ACHN (cell line): Measurements from ENCODE around the gene SCO2.

ENCODE experiments used
- DNase-seq: peaks from one replicate; pipeline ENCODE4 v3.0.0-alpha.2; 2015
- in situ Hi-C: cut with HindIII; loops from 2 replicates; pipeline ENCODE4 v1.10.0; 2017; ENCODE audit warnings: low sequenced_read_pairs, low pct_ligation_motif_present, low pct_unique_long_range_greater_than_20kb

Gene SCO2

DNA sequence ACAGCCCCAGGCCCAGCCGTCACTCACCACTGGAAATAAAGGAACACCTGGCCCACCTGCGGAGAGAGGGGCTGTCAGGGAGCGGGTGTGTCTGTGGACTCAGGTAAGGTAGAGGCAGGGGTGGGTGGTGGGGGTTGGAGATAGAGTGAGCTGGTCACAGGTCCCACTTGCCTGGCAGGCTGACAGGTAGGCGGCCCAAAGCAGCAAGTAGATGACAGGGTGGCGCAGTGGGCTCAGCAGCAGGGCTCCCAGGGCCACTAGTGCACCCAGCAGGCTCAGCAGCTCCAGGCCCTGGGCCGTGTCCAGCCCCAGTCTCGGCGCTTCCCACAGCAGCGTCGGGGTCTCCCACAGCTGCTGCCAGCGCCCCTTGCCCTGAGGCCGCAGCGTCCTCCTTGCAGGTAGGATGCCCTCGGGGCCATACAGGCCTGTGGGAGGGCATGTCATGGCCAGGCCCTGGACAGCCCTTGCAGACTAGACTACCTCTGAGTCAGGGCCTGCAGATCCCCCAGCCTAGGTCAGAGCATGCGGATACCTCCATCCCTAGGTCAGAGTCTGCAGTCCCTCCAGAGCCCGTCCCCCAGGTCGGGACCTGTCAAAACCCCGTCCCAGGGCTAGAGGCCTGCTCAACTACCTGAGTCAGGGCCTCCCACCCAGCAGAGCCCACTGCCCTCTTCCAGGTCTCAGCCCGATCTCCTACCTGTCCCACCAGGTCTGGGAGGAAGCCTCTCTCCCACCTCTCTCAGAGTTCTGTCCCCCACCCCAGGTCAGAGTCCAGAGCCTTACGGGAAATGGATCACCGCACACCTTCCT, 18.6 kb downstream of the SCO2 start:
- in situ Hi-C loops, result no loop called here
- DNase-seq, result no peak

DNA sequence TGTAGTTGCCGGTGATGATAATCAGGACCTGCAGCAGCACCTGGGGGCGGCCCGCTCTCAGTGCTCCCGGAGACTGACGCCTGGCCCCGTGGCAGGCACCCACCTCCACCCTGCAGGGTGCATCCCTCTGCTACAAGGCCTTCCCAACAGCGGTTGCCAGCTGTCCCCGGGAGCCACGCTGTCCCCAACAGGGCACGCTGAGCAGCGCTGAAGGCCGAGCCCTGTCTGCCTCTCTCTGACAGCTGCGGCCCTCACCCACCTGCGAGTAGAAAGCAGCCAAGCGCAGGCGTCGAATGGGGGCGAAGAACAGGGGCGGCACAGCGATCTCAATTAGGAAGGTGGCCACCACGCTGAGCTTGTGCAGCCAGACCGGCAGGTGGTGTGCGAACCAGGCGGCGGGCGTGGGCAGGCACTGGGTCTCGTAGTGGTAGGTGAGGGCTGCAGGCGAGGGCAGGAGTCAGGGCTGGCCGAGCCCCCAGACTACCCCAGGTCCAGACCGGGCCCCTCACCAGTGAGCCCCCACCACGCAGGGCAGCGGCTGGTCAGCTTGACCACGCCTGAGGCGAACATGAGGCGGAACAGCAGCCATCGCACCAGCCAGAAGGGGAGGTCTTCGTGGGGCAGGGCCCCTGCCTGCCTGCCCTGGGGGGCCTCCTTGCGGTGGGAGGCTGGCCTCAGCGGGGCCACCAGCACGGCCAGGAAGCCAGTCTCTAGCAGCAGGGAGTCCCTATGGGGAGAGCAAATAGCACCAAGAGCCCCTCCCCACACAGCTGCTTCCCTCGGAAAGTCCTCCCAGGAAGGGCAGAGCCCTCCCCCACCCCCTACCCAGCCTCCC, 19.4 kb downstream of the SCO2 start:
- in situ Hi-C loops, result no loop called here
- no peak for DNase-seq

DNA sequence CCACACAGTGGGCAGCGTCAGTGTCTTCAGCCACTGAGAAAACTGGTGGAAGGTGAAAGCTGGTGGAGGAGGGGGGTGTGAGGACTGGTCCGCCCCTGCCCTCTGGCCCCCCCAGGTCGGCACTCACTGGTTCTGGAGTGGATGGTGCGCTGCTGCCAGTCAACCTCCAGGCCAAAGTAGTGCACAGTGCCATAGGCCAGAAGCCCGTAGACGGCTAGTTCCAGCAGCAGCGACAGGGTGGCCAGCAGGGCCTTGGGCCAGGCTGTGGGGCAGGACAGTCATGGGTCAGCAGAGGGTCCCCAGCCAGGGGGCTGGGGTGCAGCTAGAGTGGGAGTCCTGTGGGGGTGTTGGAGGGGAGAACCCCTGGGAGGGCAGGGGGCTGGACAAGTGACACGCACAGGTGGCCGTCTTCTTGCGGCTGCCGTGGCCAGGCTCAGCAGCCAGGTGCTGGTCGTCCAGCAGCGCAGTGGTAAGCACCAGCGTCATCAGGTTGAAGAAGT, 20.1 kb downstream of the SCO2 start:
- in situ Hi-C loops, result no loop called here
- no peak for DNase-seq

DNA sequence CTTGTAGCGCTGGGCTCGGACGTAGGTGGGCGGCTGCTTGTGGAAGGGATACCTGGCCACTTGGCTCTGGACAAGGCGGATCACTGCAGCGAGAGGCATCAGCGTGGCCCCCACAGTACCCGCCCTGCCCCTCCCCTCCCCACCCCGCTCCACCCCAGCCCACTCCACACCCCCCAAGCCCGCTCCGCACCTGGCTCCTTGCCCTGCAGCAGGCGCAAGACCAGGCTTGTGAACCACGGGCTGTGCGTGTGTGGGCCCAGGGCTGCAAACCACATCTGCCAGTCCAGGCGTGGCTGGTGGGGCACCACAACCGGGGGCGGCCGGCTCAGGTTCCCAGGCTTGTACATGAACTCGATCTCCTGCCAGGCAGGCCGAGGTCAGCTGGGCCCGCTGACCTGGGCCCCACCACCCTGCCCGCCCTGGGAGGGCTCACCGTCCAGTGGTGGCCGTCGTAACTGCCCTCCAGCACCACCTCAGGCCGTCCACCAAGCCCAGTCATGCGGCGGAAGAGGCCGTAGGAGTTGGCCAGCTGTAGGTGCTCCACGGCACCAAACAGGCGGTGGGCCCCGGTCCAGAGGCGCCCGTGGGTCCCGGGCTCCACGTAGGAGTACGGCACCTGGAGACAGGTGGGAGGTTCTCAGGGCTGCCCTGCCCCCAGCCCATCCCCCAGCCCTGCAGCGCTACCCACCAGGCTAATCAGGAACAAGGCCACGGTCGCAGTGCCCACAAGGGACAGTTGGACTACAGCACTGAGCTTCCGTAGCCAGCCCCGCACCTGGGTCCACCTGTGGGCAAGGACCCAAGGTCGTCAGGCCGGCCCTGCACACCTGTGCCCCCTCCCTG, 20.8 kb downstream of the SCO2 start:
- in situ Hi-C loops, result no loop called here

DNA sequence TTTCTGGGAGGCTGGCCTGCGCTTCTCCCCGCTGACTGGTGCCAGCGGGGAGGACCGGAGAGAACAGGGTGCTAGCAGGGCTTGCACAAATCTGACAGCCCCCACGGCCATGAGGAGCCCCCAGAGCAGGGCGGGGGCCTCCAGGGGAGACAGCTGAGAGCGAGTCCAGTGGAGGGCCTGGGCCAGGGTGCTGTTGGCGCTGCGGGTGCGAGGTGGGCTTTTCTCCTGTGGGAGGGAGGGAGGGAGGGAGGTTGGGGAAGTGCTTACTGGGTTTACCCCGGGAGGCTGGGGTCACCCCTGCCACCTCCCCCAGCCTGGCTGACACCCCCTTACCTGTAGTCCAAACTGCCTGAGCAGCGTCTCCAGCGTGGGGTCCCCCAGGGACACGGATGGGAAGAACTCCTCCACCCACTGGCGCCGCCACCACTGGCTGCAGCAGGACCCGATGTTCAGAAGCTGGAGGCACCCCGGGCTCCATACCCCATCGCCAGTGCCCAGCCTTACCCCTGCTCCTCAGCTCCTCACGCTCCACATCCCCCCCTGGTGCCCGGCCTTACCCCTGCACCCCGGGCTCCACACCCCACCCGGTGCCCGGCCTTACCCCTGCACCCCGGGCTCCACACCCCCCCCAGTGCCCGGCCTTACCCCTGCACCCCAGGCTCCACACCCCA, 21.8 kb downstream of the SCO2 start:
- DNase-seq, result no peak
- in situ Hi-C loops, result no loop called here

More for the DNA sequence above, 20.8 kb downstream of the SCO2 start:
- no peak for DNase-seq

DNA sequence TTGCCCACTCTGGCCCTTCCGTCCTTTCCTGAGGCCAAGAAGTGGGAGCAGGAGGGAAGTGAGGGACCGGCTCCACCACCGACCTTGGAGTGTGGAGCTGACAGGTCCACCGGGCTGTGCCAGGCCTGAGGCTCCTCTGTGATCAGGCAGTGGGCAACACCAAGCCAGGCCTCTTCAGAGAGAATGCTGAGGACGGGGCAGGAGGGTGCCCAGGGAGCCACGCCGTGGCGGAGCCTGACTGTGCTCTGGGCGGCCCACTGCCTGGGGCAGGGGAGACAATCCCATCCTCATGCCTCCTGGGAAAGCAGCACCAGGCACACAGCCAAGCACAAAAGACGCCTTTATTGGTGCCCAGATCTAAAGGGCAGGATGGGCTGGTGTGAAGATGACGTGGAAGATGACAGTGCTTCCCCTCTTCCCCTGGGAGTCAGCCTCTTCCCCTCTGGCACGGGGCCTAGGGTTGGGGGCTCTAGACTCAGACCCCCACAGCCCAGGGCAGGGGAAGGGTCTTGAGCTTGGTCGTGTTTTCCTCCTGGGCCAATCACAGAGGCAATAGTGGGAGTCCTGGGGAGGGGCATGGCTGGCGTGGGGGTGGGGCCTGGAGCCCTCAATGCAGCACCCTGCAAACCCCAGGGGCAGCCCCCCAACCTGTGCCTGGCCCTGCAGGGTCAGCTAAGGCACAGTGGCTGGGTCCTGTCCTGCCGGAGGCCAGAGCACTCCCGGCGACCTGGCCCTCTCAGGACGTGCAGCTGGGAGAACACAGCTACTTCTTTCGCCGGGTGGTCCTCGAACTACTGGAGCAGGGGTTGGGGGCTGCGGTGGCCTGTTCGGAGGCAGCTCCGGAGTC, 22.5 kb downstream of the SCO2 start:
- in situ Hi-C loops, result no loop called here
- DNase-seq, result no peak

DNA sequence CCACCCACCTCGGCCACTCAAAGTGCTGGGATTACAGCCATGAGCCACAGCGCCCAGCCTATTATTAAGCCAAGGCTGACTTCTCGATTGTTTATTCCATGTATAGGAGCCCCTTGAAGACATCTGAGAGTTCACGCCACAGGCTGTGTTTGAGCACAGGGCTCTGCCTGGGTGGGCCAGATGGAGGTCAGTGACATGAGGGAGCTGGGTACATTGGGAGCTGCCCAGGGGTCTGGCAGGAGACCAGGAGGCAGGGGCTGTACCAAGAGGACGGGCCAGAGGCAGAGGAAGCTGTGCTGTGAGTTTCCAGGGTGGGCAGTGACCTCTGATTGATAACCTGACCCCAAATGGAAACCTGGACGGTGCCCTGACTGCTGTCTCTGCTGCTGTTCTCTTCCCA, 23.3 kb downstream of the SCO2 start:
- in situ Hi-C loops, result no loop called here
- no peak for DNase-seq

DNA sequence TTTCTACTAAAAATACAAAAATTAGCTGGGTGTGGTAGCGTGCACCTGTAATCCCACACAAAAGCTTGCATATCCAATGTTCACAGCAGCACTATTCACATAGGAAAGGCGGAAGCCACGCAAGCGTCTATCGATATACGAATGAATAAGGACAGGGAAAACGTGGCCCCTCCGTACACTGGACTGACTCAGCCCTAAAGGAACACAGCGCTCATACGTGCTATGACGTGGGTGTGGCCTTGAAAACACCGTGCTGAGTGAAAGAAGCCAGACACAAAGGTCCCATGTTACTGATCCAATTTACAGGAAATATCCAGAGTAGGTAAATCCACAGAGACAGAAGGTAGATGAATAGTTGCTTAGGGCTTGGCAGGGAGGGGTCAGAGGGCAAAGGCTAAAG, 24.9 kb downstream of the SCO2 start:
- in situ Hi-C loops, result no loop called here
- no peak for DNase-seq

DNA sequence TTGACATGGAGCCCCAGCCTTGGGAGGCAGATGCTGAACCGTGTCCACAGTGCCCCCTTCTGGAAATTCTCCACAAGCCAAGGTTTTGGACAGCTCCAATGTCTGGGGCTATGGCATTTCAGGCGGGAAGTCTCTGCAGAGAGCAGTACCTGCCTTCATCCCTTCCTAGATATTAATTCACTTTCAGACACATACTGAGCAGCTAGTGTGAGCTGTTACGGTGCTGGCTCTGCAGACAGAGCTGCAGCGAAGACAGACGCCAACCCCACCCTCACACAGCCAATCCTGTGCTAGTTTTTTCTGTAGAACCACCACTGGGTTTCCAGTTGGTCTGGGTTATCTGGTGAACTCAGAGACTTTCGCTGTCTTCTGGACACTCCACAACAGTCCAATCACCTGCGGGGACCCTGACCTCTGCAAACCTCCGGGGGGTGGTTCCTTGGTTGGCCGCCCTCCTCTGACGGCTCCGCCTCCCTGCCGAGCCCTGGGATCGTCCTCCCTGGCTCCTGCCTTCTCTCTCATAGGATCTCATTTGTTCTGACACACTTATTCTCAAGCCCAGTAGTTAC, 27.0 kb downstream of the SCO2 start:
- in situ Hi-C loops, result no loop called here
- peak; percentile 81 for DNase-seq

DNA sequence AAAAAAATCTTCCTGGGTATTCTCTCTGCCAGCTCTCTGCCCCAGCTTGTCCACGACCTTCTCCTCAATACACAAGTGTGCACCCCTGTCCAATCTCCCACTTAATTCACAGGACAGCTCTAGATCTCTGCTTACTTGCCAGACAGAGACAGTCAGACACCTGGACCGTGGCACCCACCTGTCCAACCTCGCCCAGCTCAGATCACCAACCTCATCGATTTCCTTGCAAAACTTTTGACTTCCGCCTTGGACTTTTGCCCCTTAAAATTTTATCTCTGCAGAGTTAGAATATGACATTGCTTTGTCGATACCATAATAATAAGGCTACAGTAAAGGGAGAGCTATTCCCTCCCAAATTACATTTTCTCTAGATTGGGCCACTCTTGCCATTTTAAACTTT, 28.3 kb downstream of the SCO2 start:
- in situ Hi-C loops, result no loop called here
- no peak for DNase-seq

DNA sequence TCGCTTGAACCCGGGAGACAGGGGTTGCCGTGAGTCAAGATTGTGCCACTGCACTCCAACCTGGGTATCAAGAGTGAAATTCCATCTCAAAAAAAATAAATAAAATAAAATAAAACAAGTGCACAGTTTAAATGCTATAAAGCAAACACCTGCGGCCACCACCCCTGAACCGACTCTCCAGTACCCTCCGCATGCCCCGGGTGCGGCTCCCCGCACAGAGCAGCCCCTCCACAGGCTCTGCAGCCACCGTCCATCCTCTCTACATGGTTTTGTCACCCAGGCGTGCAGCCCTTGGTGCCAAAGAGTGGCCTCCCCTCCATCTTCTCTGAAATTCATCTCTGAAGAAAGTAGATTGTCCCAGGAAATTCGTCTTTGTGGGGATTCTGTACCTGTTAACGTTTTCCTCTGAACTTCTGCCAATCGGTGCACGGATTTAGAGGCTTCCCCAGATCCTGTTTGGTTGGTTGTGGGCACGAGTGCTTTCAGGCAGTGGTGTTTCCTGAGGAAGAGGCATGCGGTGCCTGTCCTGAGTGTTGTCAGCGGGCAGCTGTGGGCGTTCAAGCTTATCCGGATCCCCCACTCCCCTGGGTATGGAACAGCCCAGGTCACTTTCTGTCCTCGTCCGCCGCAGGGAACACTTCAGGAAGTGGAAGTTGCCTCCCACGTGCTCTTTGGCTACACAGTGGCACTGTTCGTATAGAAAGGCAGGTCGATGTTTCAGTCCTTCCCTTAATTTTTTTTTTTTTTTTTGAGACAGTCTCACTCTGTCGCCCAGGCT, 34.7 kb downstream of the SCO2 start:
- no peak for DNase-seq
- in situ Hi-C loops, result no loop called here

DNA sequence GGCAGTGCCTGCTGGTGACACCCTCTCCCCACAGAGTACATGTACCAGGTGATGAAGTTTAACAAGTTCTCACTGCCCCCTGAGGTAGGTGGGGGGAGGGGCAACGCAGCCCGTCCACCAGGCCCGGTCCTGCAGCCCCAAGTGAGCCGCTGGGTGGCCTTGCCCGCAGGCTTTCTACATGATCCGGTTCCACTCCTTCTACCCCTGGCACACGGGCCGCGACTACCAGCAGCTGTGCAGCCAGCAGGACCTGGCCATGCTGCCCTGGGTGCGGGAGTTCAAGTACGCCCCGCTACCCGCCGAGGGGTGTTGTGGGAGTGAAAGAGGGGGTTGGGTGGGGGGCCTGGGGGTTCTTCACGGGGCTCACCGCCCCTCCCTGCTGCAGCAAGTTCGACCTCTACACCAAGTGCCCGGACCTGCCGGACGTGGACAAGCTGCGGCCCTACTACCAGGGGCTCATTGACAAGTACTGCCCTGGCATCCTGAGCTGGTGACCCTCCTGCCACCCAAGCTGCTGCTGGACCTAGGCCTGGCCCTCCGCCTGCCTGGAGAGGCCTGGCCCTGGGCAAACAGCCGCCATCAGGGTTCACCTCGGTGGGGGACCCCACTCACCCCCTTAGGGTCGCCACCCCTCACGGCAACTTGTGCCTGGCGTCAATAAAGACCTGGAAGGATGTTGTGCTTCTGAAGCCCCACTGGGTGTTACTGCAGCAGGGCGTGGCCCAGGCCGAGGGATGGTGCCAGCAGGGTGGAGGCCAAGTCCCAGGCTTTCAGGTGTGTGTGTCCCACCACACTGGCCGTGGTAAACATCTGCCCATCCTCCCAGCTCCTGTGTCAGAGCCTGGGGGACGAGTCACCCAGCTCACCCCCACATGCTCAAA, 35.8 kb downstream of the SCO2 start:
- no peak for DNase-seq
- in situ Hi-C loops, result no loop called here

DNA sequence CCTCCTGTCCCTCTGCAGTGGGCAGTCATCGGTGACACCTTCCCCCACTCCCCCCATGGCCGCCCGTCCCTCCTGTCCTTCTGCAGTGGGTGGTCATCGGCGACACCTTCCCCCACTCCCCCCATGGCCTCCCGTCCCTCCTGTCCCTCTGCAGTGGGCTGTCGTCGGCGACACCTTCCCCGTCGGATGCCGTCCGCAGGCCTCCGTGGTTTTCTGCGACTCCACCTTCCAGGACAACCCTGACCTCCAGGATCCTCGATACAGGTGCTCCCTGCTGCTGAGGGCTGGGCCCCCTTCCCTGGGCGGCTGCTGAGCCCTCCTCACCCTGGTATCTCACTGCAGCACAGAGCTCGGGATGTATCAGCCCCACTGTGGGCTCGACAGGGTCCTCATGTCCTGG, 36.5 kb downstream of the SCO2 start:
- DNase-seq, result no peak
- in situ Hi-C loops, result no loop called here

DNA sequence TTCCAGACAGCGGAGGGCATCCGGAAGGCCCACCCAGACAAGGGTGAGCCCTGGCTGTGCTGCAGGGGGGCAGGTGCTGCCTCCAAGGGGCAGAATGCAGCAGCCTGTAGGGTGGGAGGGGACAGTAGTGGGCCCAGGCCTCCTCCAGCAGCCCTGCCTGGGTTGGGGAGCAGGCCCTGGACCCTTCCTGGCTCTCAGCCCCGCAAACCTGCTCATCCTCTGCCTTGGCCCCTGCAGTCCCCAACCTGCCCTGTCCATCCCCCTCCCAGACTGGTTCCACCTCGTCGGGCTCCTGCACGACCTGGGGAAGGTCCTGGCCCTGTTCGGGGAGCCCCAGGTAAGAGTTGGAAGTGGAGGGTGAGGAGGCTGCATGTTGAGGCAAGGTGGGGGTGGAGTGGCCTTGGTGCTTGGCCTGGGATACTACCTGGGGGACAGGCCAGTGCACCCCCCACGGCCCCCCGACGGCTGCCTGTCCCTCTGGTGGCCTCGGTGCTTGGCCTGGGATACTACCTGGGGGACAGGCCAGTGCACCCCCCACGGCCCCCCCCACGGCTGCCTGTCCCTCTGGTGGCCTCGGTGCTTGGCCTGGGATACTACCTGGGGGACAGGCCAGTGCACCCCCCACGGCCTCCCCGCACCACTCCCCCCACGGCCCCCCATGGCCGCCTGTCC, 37.3 kb downstream of the SCO2 start:
- in situ Hi-C loops, result no loop called here

DNA sequence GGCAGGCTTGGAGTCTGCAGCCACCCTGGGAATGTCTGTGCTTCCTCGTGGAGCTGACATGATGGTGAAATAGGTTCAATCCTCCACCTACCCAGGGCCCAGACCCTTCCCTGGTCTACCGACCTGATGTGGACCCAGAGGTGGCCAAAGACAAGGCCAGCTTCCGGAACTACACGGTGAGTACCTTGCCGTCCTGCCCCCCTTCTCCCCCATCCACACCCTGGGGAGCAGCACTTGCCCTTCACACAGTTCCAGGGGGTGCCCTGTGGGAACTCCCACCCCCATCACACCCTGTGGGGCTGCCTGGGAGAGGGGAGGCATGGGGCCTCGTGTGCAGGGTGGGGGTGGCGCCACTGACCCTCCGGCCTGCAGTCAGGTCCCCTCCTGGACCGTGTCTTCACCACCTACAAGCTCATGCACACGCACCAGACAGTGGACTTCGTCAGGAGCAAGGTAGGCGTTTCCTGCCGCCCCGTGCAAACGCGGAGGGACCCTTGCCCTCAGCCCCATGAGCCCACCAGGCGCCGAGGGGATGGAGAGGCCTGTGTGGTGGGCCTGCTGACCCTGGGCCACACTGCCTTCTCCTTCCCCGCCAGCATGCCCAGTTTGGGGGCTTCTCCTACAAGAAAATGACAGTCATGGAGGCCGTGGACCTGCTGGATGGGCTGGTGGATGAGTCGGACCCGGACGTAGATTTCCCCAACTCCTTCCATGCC, 38.0 kb downstream of the SCO2 start:
- DNase-seq, result no peak
- in situ Hi-C loops, result no loop called here

More for the DNA sequence above, 37.3 kb downstream of the SCO2 start:
- no peak for DNase-seq
